ENCODE measurements around the gene GIT2.

GIT2 gene

GRCh38 chr12:109995686-109996482, at the start of gene GIT2:
Gene GIT2 (minus strand): TSS chr12:109996368. CDS start chr12:109996224, 144 bp downstream.
- Histone ChIP-seq H3K9me3 (ENCODE audit: control insufficient read depth in 5 of 5, low read length in 5 of 5) (no peaks in the 10 kb centered on the region), H3K4me3 (ENCODE audit: low read depth in 1 of 5, low read length in 5 of 5) (peak within 1 kb of the TSS; percentile 83 to 97 (median 91)), H3K27ac (ENCODE audit: low read depth, low read length) (peak within 1 kb of the TSS; percentile 84), H3K36me3 (ENCODE audit: control insufficient read depth in 5 of 5, insufficient read depth in 5 of 5, low read length in 5 of 5) (peaks cover 0 to 6% (median 3%) of the 10 kb centered on the region in 5 donors), H3K9ac (ENCODE audit: low read length in 5 of 5) (peak within 1 kb of the TSS; percentile 84 to 94 (median 92)), H3K27me3 (ENCODE audit: control insufficient read depth in 5 of 5, insufficient read depth in 4 of 5, low read length in 5 of 5) (no peaks in the 10 kb centered on the region), H3K4me1 (ENCODE audit: control insufficient read depth in 5 of 5, insufficient read depth in 5 of 5, low read length in 5 of 5) (peaks cover 2 to 49% (median 40%) of the 10 kb centered on the region in 5 donors)

DNA sequence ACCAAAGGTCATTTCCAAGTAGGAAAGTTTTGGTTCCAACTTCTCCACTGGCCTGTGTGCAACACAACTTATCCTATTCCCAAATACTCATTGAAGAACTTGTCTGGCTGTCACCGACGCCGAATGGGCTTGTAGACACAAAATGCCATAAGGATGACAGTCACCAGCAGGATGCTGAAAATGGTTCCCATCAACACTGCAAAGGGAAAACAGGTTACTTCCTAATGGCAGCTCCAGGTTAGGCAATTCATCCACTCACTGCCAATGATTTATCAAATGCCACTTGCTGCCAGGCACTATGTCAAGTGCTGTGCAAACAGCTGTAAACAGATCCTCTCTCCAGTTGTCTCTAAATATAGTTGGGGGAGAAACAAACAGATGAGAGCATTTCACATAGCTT, 46.1 kb upstream of the GIT2 start:
- H3K4me1 ChIP-seq (ENCODE audit: control insufficient read depth in 5 of 5, insufficient read depth in 5 of 5, low read length in 5 of 5): peaks cover 4 to 31% (median 24%) of the 10 kb centered on the region in 5 donors
- H3K36me3 ChIP-seq (ENCODE audit: control insufficient read depth in 5 of 5, insufficient read depth in 5 of 5, low read length in 5 of 5): peaks cover 10 to 36% (median 22%) of the 10 kb centered on the region in 5 donors
- no peaks in the 10 kb centered on the region for H3K27me3 ChIP-seq (ENCODE audit: control insufficient read depth in 5 of 5, insufficient read depth in 4 of 5, low read length in 5 of 5)
- H3K9me3 ChIP-seq (ENCODE audit: control insufficient read depth in 5 of 5, low read length in 5 of 5): no peaks in the 10 kb centered on the region
- no peak overlapping the region for H3K9ac ChIP-seq (ENCODE audit: low read length in 5 of 5)
- H3K4me3 ChIP-seq (ENCODE audit: low read depth in 1 of 5, low read length in 5 of 5): no peak overlapping the region
- no peak overlapping the region for H3K27ac ChIP-seq (ENCODE audit: low read depth, low read length)

GRCh38 chr12:110039085-110039807, 43.1 kb upstream of the GIT2 start:
- peaks cover 13 to 58% (median 39%) of the 10 kb centered on the region in 5 donors for H3K36me3 ChIP-seq (ENCODE audit: control insufficient read depth in 5 of 5, insufficient read depth in 5 of 5, low read length in 5 of 5)
- H3K9ac ChIP-seq (ENCODE audit: low read length in 5 of 5): no peak overlapping the region
- H3K27ac ChIP-seq (ENCODE audit: low read depth, low read length): no peak overlapping the region
- peaks cover 3 to 24% (median 16%) of the 10 kb centered on the region in 5 donors for H3K4me1 ChIP-seq (ENCODE audit: control insufficient read depth in 5 of 5, insufficient read depth in 5 of 5, low read length in 5 of 5)
- H3K4me3 ChIP-seq (ENCODE audit: low read depth in 1 of 5, low read length in 5 of 5): no peak overlapping the region
- no peaks in the 10 kb centered on the region for H3K27me3 ChIP-seq (ENCODE audit: control insufficient read depth in 5 of 5, insufficient read depth in 4 of 5, low read length in 5 of 5)
- H3K9me3 ChIP-seq (ENCODE audit: control insufficient read depth in 5 of 5, low read length in 5 of 5): no peaks in the 10 kb centered on the region

GRCh38 chr12:110038741-110039084, 42.5 kb upstream of the GIT2 start:
- H3K4me1 ChIP-seq (ENCODE audit: control insufficient read depth in 5 of 5, insufficient read depth in 5 of 5, low read length in 5 of 5): peaks cover 3 to 24% (median 16%) of the 10 kb centered on the region in 5 donors
- no peak overlapping the region for H3K27ac ChIP-seq (ENCODE audit: low read depth, low read length)
- H3K9me3 ChIP-seq (ENCODE audit: control insufficient read depth in 5 of 5, low read length in 5 of 5): no peaks in the 10 kb centered on the region
- H3K9ac ChIP-seq (ENCODE audit: low read length in 5 of 5): no peak overlapping the region
- H3K36me3 ChIP-seq (ENCODE audit: control insufficient read depth in 5 of 5, insufficient read depth in 5 of 5, low read length in 5 of 5): peaks cover 17 to 60% (median 44%) of the 10 kb centered on the region in 5 donors
- no peaks in the 10 kb centered on the region for H3K27me3 ChIP-seq (ENCODE audit: control insufficient read depth in 5 of 5, insufficient read depth in 4 of 5, low read length in 5 of 5)
- H3K4me3 ChIP-seq (ENCODE audit: low read depth in 1 of 5, low read length in 5 of 5): no peak overlapping the region

DNA sequence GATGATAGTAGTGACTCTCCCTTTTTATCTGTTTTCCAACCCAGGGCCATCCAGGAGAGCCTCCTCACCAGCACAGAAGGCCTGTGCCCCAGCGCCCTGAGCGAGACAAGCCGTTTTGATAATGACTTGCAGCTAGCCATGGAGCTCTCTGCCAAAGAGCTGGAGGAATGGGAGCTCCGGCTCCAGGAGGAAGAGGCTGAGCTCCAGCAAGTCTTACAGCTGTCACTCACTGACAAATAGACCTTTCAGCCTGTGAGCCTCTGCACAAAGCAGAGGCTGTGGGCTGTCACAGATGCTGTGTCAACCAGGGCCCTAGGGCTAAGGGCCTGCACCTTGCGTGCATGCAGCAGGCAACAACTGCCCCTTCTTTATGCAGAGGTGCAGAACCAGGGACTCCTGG, 41.1 kb upstream of the GIT2 start:
- peaks cover 17 to 66% (median 50%) of the 10 kb centered on the region in 5 donors for H3K36me3 ChIP-seq (ENCODE audit: control insufficient read depth in 5 of 5, insufficient read depth in 5 of 5, low read length in 5 of 5)

GRCh38 chr12:110035534-110036104, 39.5 kb upstream of the GIT2 start:
- no peaks in the 10 kb centered on the region for H3K27me3 ChIP-seq (ENCODE audit: control insufficient read depth in 5 of 5, insufficient read depth in 4 of 5, low read length in 5 of 5)
- H3K9me3 ChIP-seq (ENCODE audit: control insufficient read depth in 5 of 5, low read length in 5 of 5): no peaks in the 10 kb centered on the region
- no peak overlapping the region for H3K27ac ChIP-seq (ENCODE audit: low read depth, low read length)

More for the DNA sequence above, 41.1 kb upstream of the GIT2 start:
- no peaks in the 10 kb centered on the region for H3K9me3 ChIP-seq (ENCODE audit: control insufficient read depth in 5 of 5, low read length in 5 of 5)
- H3K9ac ChIP-seq (ENCODE audit: low read length in 5 of 5): no peak overlapping the region
- no peak overlapping the region for H3K27ac ChIP-seq (ENCODE audit: low read depth, low read length)
- H3K4me1 ChIP-seq (ENCODE audit: control insufficient read depth in 5 of 5, insufficient read depth in 5 of 5, low read length in 5 of 5): peaks cover 0 to 16% (median 5%) of the 10 kb centered on the region in 5 donors
- no peaks in the 10 kb centered on the region for H3K27me3 ChIP-seq (ENCODE audit: control insufficient read depth in 5 of 5, insufficient read depth in 4 of 5, low read length in 5 of 5)
- no peak overlapping the region for H3K4me3 ChIP-seq (ENCODE audit: low read depth in 1 of 5, low read length in 5 of 5)

DNA sequence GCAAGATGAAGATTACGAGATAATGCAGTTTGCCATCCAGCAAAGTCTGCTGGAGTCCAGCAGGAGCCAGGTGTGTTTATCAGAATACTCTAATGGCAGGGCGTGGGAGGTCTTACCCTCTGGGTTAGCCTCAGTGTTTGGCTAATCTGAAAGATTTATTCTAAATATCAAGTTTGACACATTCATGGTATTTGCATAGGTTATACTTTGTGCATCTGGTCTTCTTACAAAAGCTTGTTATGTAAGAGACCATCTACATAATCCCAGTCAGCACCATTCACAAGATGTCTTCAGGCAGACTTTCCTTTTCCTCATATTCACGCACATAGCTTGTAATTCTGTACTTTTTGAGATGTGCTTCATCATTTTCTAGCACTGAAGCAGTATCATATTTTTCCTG, 37.7 kb upstream of the GIT2 start:
- Histone ChIP-seq H3K36me3 (ENCODE audit: control insufficient read depth in 5 of 5, insufficient read depth in 5 of 5, low read length in 5 of 5) (peaks cover 8 to 76% (median 54%) of the 10 kb centered on the region in 5 donors), H3K9me3 (ENCODE audit: control insufficient read depth in 5 of 5, low read length in 5 of 5) (no peaks in the 10 kb centered on the region), H3K27ac (ENCODE audit: low read depth, low read length) (no peak overlapping the region), H3K4me3 (ENCODE audit: low read depth in 1 of 5, low read length in 5 of 5) (no peak overlapping the region), H3K9ac (ENCODE audit: low read length in 5 of 5) (no peak overlapping the region), H3K4me1 (ENCODE audit: control insufficient read depth in 5 of 5, insufficient read depth in 5 of 5, low read length in 5 of 5) (no peaks in the 10 kb centered on the region), H3K27me3 (ENCODE audit: control insufficient read depth in 5 of 5, insufficient read depth in 4 of 5, low read length in 5 of 5) (no peaks in the 10 kb centered on the region)

More at GRCh38 chr12:110035534-110036104, 39.5 kb upstream of the GIT2 start:
- Histone ChIP-seq H3K9ac (ENCODE audit: low read length in 5 of 5) (no peak overlapping the region), H3K4me3 (ENCODE audit: low read depth in 1 of 5, low read length in 5 of 5) (no peak overlapping the region), H3K4me1 (ENCODE audit: control insufficient read depth in 5 of 5, insufficient read depth in 5 of 5, low read length in 5 of 5) (peaks cover 0 to 13% (median 0%) of the 10 kb centered on the region in 5 donors), H3K36me3 (ENCODE audit: control insufficient read depth in 5 of 5, insufficient read depth in 5 of 5, low read length in 5 of 5) (peaks cover 13 to 67% (median 50%) of the 10 kb centered on the region in 5 donors)

DNA sequence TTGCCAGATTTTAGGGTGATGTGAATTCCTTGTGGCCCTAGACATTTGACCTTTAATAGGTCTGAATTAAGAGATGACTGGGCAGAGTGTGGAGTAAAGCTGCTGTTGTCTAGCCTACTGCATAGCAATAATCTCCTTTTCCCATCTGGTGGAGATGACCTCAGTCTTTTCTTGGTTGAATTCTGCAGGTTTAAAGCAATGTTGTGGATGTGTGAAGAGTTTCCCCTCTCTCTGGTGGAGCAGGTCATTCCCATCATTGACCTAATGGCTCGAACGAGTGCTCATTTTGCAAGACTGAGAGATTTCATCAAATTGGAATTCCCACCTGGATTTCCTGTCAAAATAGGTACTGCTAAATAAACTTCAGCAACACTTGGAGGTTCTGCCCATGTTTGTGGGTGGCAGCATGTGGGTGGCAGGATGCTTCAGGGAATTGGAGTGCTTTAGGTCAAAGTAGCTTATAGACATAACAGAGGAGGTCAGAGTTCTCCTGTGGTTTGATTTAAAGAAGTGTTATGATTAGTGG, 33.2 kb upstream of the GIT2 start:
- no peak overlapping the region for H3K27ac ChIP-seq (ENCODE audit: low read depth, low read length)
- peaks cover 15 to 65% (median 43%) of the 10 kb centered on the region in 5 donors for H3K36me3 ChIP-seq (ENCODE audit: control insufficient read depth in 5 of 5, insufficient read depth in 5 of 5, low read length in 5 of 5)
- H3K9me3 ChIP-seq (ENCODE audit: control insufficient read depth in 5 of 5, low read length in 5 of 5): no peaks in the 10 kb centered on the region
- H3K4me1 ChIP-seq (ENCODE audit: control insufficient read depth in 5 of 5, insufficient read depth in 5 of 5, low read length in 5 of 5): peaks cover 0 to 6% (median 4%) of the 10 kb centered on the region in 5 donors
- H3K27me3 ChIP-seq (ENCODE audit: control insufficient read depth in 5 of 5, insufficient read depth in 4 of 5, low read length in 5 of 5): no peaks in the 10 kb centered on the region
- H3K4me3 ChIP-seq (ENCODE audit: low read depth in 1 of 5, low read length in 5 of 5): no peak overlapping the region
- H3K9ac ChIP-seq (ENCODE audit: low read length in 5 of 5): no peak overlapping the region

DNA sequence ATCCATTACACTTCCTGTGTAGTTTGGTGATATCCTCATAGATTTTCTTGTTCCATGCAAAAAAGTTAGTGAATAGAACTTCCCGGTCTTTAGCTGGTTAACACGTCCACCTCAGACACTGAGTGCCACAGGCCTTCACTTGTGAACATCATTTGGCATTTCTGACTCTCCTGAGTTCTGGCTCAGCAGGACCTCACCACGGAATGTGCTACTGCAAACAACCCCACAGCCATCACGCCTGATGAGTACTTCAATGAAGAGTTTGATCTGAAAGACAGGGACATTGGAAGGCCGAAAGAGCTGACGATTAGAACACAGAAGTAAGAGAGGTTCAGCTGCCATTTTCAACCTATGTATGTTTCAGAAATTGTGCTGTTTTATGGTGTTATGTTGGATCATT, 32.2 kb upstream of the GIT2 start:
- H3K4me3 ChIP-seq (ENCODE audit: low read depth in 1 of 5, low read length in 5 of 5): no peak overlapping the region
- peaks cover 0 to 17% (median 15%) of the 10 kb centered on the region in 5 donors for H3K4me1 ChIP-seq (ENCODE audit: control insufficient read depth in 5 of 5, insufficient read depth in 5 of 5, low read length in 5 of 5)
- no peaks in the 10 kb centered on the region for H3K27me3 ChIP-seq (ENCODE audit: control insufficient read depth in 5 of 5, insufficient read depth in 4 of 5, low read length in 5 of 5)
- no peak overlapping the region for H3K27ac ChIP-seq (ENCODE audit: low read depth, low read length)
- no peaks in the 10 kb centered on the region for H3K9me3 ChIP-seq (ENCODE audit: control insufficient read depth in 5 of 5, low read length in 5 of 5)
- peaks cover 11 to 60% (median 35%) of the 10 kb centered on the region in 5 donors for H3K36me3 ChIP-seq (ENCODE audit: control insufficient read depth in 5 of 5, insufficient read depth in 5 of 5, low read length in 5 of 5)
- H3K9ac ChIP-seq (ENCODE audit: low read length in 5 of 5): no peak overlapping the region
